H1 (cell line): ENCODE results near the gene YWHAQ. TPM values are rescaled to one million over a fixed set of nuclear protein-coding genes. Genes with fewer than 3 reads are reported as not detected.
A peak's percentile ranks its signal among the peaks of the same experiment; 100 is the strongest.

Source experiments
- CTCF ChIA-PET: fragments of 300-600 bp; sonication (Branson Sonifier 250); formaldehyde crosslinking; loops from one replicate; lab custom pipeline; 2021; ENCODE audit not compliant: partially characterized antibody; lab: Charles Lee
- POLR2A ChIA-PET: fragments of 300-600 bp; sonication (Branson Sonifier 250); formaldehyde crosslinking; loops from one replicate; lab custom pipeline; 2021; ENCODE audit warnings: inconsistent platforms; ENCODE audit not compliant: partially characterized antibody; lab: Charles Lee
- DNase-seq, 2 experiments: peaks; one replicate each; pipeline versions ENCODE4 v3.0.0 to v3.0.0-alpha.2; 2010 to 2022; ENCODE audit warnings: low spot score in 2 of 2, low read depth in 1 of 2, mixed read lengths in 1 of 2
- FAIRE-seq: peaks from 2 replicates; lab custom pipeline; 2011; peaks lifted over from hg19 to GRCh38; lab: Jason Lieb, UNC
- H2AFZ ChIP-seq: 2 replicates; pipeline ENCODE4 v1.8.1; 2012; ENCODE audit warnings: low read length, inconsistent platforms
- H2AK5ac ChIP-seq: 2 replicates; pipeline ENCODE4 v1.6.1; 2013; ENCODE audit warnings: low read depth, low read length
- H2BK120ac ChIP-seq: replicated peaks from 2 replicates; pipeline ENCODE3; 2013; ENCODE audit warnings: low read depth, low read length, inconsistent platforms
- H2BK12ac ChIP-seq: 2 replicates; pipeline ENCODE4 v1.6.1; 2013; ENCODE audit warnings: low read depth, low read length
- H2BK15ac ChIP-seq: 2 replicates; pipeline ENCODE4 v1.6.1; 2013; ENCODE audit warnings: low read length
- H2BK20ac ChIP-seq: 2 replicates; pipeline ENCODE4 v1.6.1; 2013; ENCODE audit warnings: low read length
- H2BK5ac ChIP-seq: 2 replicates; pipeline ENCODE4 v1.6.1; 2013; ENCODE audit warnings: low read depth, low read length
- H3K14ac ChIP-seq: 2 replicates; pipeline ENCODE4 v1.6.1; 2013; ENCODE audit warnings: inconsistent platforms; ENCODE audit not compliant: insufficient read length
- H3K18ac ChIP-seq: 2 replicates; pipeline ENCODE4 v1.6.1; 2013; ENCODE audit warnings: low read length; ENCODE audit errors: extremely low read depth
- H3K23ac ChIP-seq: 2 replicates; pipeline ENCODE4 v1.6.1; 2013; ENCODE audit warnings: inconsistent platforms; ENCODE audit not compliant: insufficient read length
- H3K23me2 ChIP-seq: 2 replicates; pipeline ENCODE4 v1.6.1; 2013; ENCODE audit warnings: low read depth, low read length
- H3K27ac ChIP-seq: 2 replicates; pipeline ENCODE4 v1.6.1; 2011; ENCODE audit warnings: low read depth, low read length, inconsistent platforms
- H3K27me3 ChIP-seq, 4 experiments: replicated peaks in 1 of 4; 1 replicate in 1 of 4; 2 replicates in 3 of 4; pipeline versions ENCODE4 v1.6.1 to v1.8.1; 2011 to 2013; ENCODE audit warnings: low read length in 3 of 4, mild to moderate bottlenecking in 3 of 4, inconsistent platforms in 2 of 4, mixed read lengths in 2 of 4, moderate library complexity in 1 of 4; ENCODE audit not compliant: control insufficient read depth in 3 of 4, insufficient read depth in 3 of 4; ENCODE audit errors: extremely low read depth in 1 of 4
- H3K36me3 ChIP-seq, 4 experiments: 2 replicates each; pipeline versions ENCODE4 v1.6.1 to v1.8.1; 2011 to 2013; ENCODE audit warnings: mild to moderate bottlenecking in 4 of 4, low read length in 3 of 4, moderate library complexity in 2 of 4, control low read depth in 1 of 4, inconsistent platforms in 1 of 4; ENCODE audit not compliant: insufficient read depth in 4 of 4, control insufficient read depth in 2 of 4
- H3K4ac ChIP-seq: replicated peaks from 2 replicates; pipeline ENCODE3; 2013; ENCODE audit warnings: low read length, low read depth, mixed read lengths, inconsistent platforms; ENCODE audit not compliant: insufficient read length
- H3K4me1 ChIP-seq, 4 experiments: replicated peaks in 1 of 4; 1 replicate in 1 of 4; 2 replicates in 3 of 4; pipeline versions ENCODE4 v1.6.1 to v1.8.1; 2011 to 2013; ENCODE audit warnings: low read length in 3 of 4, inconsistent platforms in 2 of 4, mixed read lengths in 1 of 4; ENCODE audit not compliant: insufficient read depth in 4 of 4, control insufficient read depth in 3 of 4
- H3K4me2 ChIP-seq, 2 experiments: 2 replicates each; pipeline versions ENCODE4 v1.6.1 to v1.8.1; 2011 to 2013; ENCODE audit warnings: low read depth in 2 of 2, low read length in 2 of 2, control low read depth in 1 of 2, inconsistent platforms in 1 of 2, mild to moderate bottlenecking in 1 of 2; ENCODE audit not compliant: insufficient read depth in 1 of 2
- H3K4me3 ChIP-seq, 4 experiments: fragments of 200-600, 300-600 bp in 1 of 4; sonication (generic), shearing (Covaris generic), sonication (Bioruptor Twin) in 1 of 4; 2 replicates each; pipeline versions ENCODE4 v1.5.1 to v1.8.1; 2011 to 2016; ENCODE audit warnings: low read length in 4 of 4, low read depth in 3 of 4, control low read depth in 2 of 4, inconsistent platforms in 2 of 4, mild to moderate bottlenecking in 2 of 4, mixed read lengths in 1 of 4, moderate library complexity in 1 of 4; ENCODE audit not compliant: insufficient read depth in 2 of 4; ENCODE audit errors: extremely low read depth in 1 of 4
- H3K56ac ChIP-seq: replicated peaks from 2 replicates; pipeline ENCODE3; 2013; ENCODE audit warnings: low read depth, mild to moderate bottlenecking, mixed read lengths, low read length, inconsistent platforms; ENCODE audit not compliant: insufficient read length
- H3K79me1 ChIP-seq: 2 replicates; pipeline ENCODE4 v1.6.1; 2013; ENCODE audit warnings: low read depth, low read length, control low read depth
- H3K79me2 ChIP-seq, 2 experiments: 2 replicates each; pipeline versions ENCODE4 v1.6.1 to v1.8.1; 2012 to 2013; ENCODE audit warnings: low read length in 2 of 2, mild to moderate bottlenecking in 2 of 2, inconsistent platforms in 1 of 2; ENCODE audit not compliant: insufficient read depth in 2 of 2, control insufficient read depth in 1 of 2
- H3K9ac ChIP-seq, 4 experiments: replicated peaks in 1 of 4; 1 replicate in 1 of 4; 2 replicates in 3 of 4; pipeline versions ENCODE4 v1.6.1 to v1.8.1; 2011 to 2013; ENCODE audit warnings: low read depth in 3 of 4, low read length in 3 of 4, control low read depth in 2 of 4, mild to moderate bottlenecking in 2 of 4, moderate library complexity in 2 of 4, inconsistent platforms in 1 of 4; ENCODE audit errors: extremely low read depth in 1 of 4
- H3K9me3 ChIP-seq, 2 experiments: 2 replicates each; pipeline versions ENCODE4 v1.6.1 to v1.8.1; 2012 to 2013; ENCODE audit warnings: mild to moderate bottlenecking in 2 of 2, moderate library complexity in 2 of 2, control low read depth in 1 of 2, inconsistent platforms in 1 of 2, low read depth in 1 of 2, low read length in 1 of 2, mixed read lengths in 1 of 2; ENCODE audit not compliant: insufficient read depth in 2 of 2
- H4K20me1 ChIP-seq, 2 experiments: replicated peaks in 1 of 2; 2 replicates each; pipeline versions ENCODE3 to v1.8.1; 2011 to 2013; ENCODE audit warnings: inconsistent platforms in 2 of 2, low read length in 2 of 2, mild to moderate bottlenecking in 1 of 2; ENCODE audit not compliant: insufficient read depth in 2 of 2, control insufficient read depth in 1 of 2
- H4K5ac ChIP-seq: 2 replicates; pipeline ENCODE4 v1.6.1; 2013; ENCODE audit warnings: low read length, low read depth, mixed read lengths, inconsistent platforms; ENCODE audit not compliant: insufficient read length
- H4K8ac ChIP-seq: 2 replicates; pipeline ENCODE4 v1.8.0; 2013; ENCODE audit warnings: mild to moderate bottlenecking, moderate library complexity, low read length, inconsistent platforms; ENCODE audit not compliant: insufficient read depth; ENCODE audit errors: extremely low read depth
- H4K91ac ChIP-seq: replicated peaks from 2 replicates; pipeline ENCODE3; 2013; ENCODE audit warnings: low read length, mixed read lengths, inconsistent platforms; ENCODE audit not compliant: insufficient read length
- BACH1 ChIP-seq: IDR thresholded peaks from 2 replicates; pipeline ENCODE4 v1.6.1; 2012; ENCODE audit warnings: low read length, improper control_type of control experiment
- SIRT6 ChIP-seq: IDR thresholded peaks from one replicate; pipeline ENCODE4 v1.7.1; 2012; ENCODE audit warnings: low read length, inconsistent platforms
- WGBS, 2 experiments: shearing (Covaris generic) in 1 of 2; methylation state at CpG; one replicate each; pipeline versions ENCODE4 v1.1.6 to v1.1.7; 2013 to 2015; ENCODE audit warnings: low lambda C conversion rate in 2 of 2, mixed read lengths in 2 of 2, inconsistent platforms in 1 of 2, low coverage in 1 of 2, missing lambda C conversion rate in 1 of 2; ENCODE audit not compliant: insufficient replicate concordance in 2 of 2, insufficient coverage in 1 of 2, insufficient read length in 1 of 2; ENCODE audit errors: extremely low coverage in 1 of 2, missing lambda C conversion rate in 1 of 2; 5-methylcytosine and 5-hydroxymethylcytosine counted together
- polyA plus RNA-seq, 7 experiments: library from polyadenylated mRNA; depleted of rRNA in 3 of 7; stranded (reverse) in 5 of 7; unstranded in 2 of 7; fragments of >200 nt in 5 of 7; fragments of 200-250 nt in 2 of 7; gene quantifications; 1 replicate in 5 of 7; 2 replicates in 1 of 7; 4 replicates in 1 of 7; pipeline versions ENCODE4 v1.2.1 to v1.2.3, GENCODE V29; 2011 to 2013; ENCODE audit warnings: missing spikeins in 2 of 7, mixed read lengths in 2 of 7
- total RNA-seq: library from RNA; stranded (reverse); fragmentation: NEBNext Ultra II Directional; extraction: Animal tissue kit (Norgen Biotek cat#: 25700); gene quantifications from 2 replicates; pipeline ENCODE4 v1.2.1, GENCODE V29; 2021

YWHAQ gene
- total and polyA plus RNA-seq, 2 of the 8 experiments (the other 6 are each of a cell fraction or from before 2014, with no cell fraction given): 244 to 480 TPM

- no peak overlapping the region for H2BK120ac ChIP-seq
- no peak overlapping the region for H2BK20ac ChIP-seq
- H3K4me1 ChIP-seq: peaks cover 1 to 5% (median 4%) of the 10 kb centered on the region in 4 experiments; a peak in 4 of 7 replicates
- H3K23me2 ChIP-seq: no peaks in the 10 kb centered on the region; the same call in 1 of the 2 replicates
- H3K27ac ChIP-seq: no peak overlapping the region
- ChIA-PET POLR2A (interaction anchor here (0.6 kb wide), 1 partner anchor 1270 kb away, joined by 3 read pairs; no protein-coding TSS in a partner anchor), CTCF (no interaction called here)
- no peaks in the 10 kb centered on the region for H3K36me3 ChIP-seq
- H4K91ac ChIP-seq: no peak overlapping the region
- peaks cover 5 to 7% of the 10 kb centered on the region in 2 experiments for H4K20me1 ChIP-seq
- H2BK15ac ChIP-seq: no peak overlapping the region
- peaks cover 14 to 80% of the 10 kb centered on the region in 2 experiments for H3K79me2 ChIP-seq
- no peak overlapping the region for H4K8ac ChIP-seq
- H3K4me2 ChIP-seq: peak overlapping the region; percentile 15 to 39; a peak in 3 of 4 replicates
- no peak overlapping the region for H3K4ac ChIP-seq
- no peak overlapping the region; the same call in 1 of the 2 replicates for H2AK5ac ChIP-seq
- H3K27me3 ChIP-seq: no peaks in the 10 kb centered on the region
- no peak overlapping the region for H4K5ac ChIP-seq
- no peaks in the 10 kb centered on the region for H3K9me3 ChIP-seq
- H3K23ac ChIP-seq: no peak overlapping the region
- no peak overlapping the region for H2AFZ ChIP-seq
- H3K79me1 ChIP-seq: peaks cover 2% of the 10 kb centered on the region
- no peak for FAIRE-seq
- H3K56ac ChIP-seq: no peak overlapping the region
- no peak for DNase-seq
- H3K9ac ChIP-seq: no peak overlapping the region
- no peak overlapping the region for H3K4me3 ChIP-seq
- peak overlapping the region; percentile 50; the same call in 1 of the 2 replicates for H2BK12ac ChIP-seq
- H2BK5ac ChIP-seq: 0 out of 2 replicates have a peak overlapping the region, but pooled peaks have one; percentile 16
- WGBS, 2 experiments: 82% methylated on average over 5 of the region's 5 CpGs; no CpG with 5 or more reads in 1 of the 2 experiments
- no peak overlapping the region for H3K14ac ChIP-seq
- no peak overlapping the region for H3K18ac ChIP-seq
- TF ChIP-seq SIRT6 (no peak), BACH1 (peak; percentile 53; the same call in 1 of the 2 replicates)
Observed at GRCh38 chr2:9547262-9547991, 83.4 kb downstream of the YWHAQ start.
